ENCODE results near the gene CASP7. TPM values are rescaled to one million over a fixed set of nuclear protein-coding genes. Genes with fewer than 3 reads are reported as not detected.
"Not testable (repeated sequence)": the region's sequence is repeated elsewhere in the genome, so short reads cannot be mapped to it uniquely, and the experiment has no call there.

The CASP7 gene
- polyA plus RNA-seq, 1 donor, result 31.3 TPM

DNA sequence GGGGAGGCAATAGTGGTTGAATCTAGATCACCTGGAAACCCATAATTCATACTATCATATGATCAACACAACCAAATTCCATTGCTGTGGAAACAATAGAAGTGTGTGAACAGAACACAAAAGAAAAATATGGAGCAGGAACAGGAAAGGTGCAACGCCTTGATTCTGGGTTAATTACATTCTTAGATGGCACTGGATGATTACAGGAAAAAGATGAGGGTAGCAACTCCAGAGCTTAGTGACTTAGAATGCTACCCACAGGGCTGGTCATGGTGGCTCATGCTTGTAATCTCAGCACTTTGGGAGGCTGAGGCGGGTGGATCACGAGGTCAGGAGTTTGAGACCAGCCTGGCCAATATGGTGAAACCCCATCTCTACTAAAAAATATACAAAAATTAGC, 91.4 kb downstream of the CASP7 start:
- not testable (repeated sequence) for H3K4me1 ChIP-seq (ENCODE audit: control insufficient read depth, insufficient read depth, low read length); H3K9me3 ChIP-seq (ENCODE audit: control insufficient read depth, low read depth, low read length); H3K27me3 ChIP-seq (ENCODE audit: control insufficient read depth, insufficient read depth, low read length); H3K27ac ChIP-seq (ENCODE audit: low read length); H3K4me3 ChIP-seq (ENCODE audit: low read length); DNase-seq
- no CpG with 5 or more reads among the region's 3 CpGs for WGBS (ENCODE audit: insufficient coverage, low lambda C conversion rate)
- peaks cover 55% of the 10 kb centered on the region for H3K36me3 ChIP-seq (ENCODE audit: control insufficient read depth, insufficient read depth, low read length)

DNA sequence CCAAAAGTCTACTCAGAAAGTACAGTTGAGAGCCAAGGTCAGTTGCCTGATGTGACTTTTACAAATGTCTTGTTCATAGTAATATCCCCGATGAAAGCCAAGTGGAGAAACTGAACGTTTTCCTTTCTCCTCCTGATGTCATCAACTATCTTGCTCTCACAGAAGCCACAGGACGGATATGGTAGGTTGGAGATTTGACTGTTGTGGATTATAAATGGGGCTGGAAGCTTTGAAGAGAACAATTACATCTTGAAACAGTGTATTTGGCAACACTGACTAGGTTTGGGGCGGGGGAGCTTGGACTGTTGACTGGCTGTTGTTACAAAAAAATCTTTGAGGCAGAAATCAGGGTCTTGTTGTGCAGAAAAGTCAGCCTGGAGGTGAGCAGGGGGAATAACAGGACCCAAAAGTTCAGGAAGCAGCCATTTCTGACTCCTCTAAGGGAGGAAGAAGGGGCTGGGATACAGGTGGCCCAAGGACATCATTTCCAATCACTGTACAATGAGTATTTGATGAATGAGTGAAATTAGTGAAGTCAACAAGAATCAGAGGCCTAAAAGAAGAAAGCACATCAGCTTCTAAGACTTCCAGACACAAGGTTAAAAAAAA, 96.1 kb downstream of the CASP7 start:
- Histone ChIP-seq H3K27me3 (ENCODE audit: control insufficient read depth, insufficient read depth, low read length) (no peaks in the 10 kb centered on the region), H3K4me3 (ENCODE audit: low read length) (no peak overlapping the region), H3K27ac (ENCODE audit: low read length) (no peak overlapping the region), H3K36me3 (ENCODE audit: control insufficient read depth, insufficient read depth, low read length) (peaks cover 35% of the 10 kb centered on the region), H3K4me1 (ENCODE audit: control insufficient read depth, insufficient read depth, low read length) (no peaks in the 10 kb centered on the region), H3K9me3 (ENCODE audit: control insufficient read depth, low read depth, low read length) (no peaks in the 10 kb centered on the region)
- DNase-seq, result no peak
- WGBS (ENCODE audit: insufficient coverage, low lambda C conversion rate), result no CpG with 5 or more reads among the region's 4 CpGs

DNA sequence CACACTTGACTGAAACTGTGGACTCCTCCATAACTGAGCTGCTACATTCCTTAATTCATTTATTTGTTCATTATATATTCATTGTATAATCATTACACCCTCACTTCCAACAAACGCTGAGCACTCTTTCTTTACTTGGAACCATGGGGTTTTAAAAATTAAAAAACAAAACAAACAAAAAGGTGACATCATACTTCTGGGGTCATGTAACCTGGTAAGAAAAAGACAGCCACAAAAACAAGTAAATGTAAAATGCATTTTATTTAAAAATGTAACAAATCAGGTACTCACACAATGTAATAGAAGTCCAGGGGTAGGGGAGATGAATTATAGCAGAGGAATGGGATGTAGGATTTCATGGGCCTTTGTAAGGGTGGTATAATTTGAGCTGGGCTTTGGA, 96.8 kb downstream of the CASP7 start:
- Histone ChIP-seq H3K27me3 (ENCODE audit: control insufficient read depth, insufficient read depth, low read length) (no peaks in the 10 kb centered on the region), H3K4me1 (ENCODE audit: control insufficient read depth, insufficient read depth, low read length) (no peaks in the 10 kb centered on the region), H3K27ac (ENCODE audit: low read length) (no peak overlapping the region), H3K4me3 (ENCODE audit: low read length) (no peak overlapping the region), H3K9me3 (ENCODE audit: control insufficient read depth, low read depth, low read length) (no peaks in the 10 kb centered on the region), H3K36me3 (ENCODE audit: control insufficient read depth, insufficient read depth, low read length) (peaks cover 33% of the 10 kb centered on the region)
- DNase-seq, result no peak
- WGBS (ENCODE audit: insufficient coverage, low lambda C conversion rate), result 80% methylated on average over 1 of the region's 1 CpG

Other genes with a start within 250 kb of the CASP7 start
- gene HABP2, start 126.9 kb upstream of the CASP7 start, polyA plus RNA-seq, result 27.7 TPM
- gene NRAP, start 15.9 kb upstream of the CASP7 start, polyA plus RNA-seq, result 0.06 TPM
- gene PLEKHS1, start 71.8 kb downstream of the CASP7 start, polyA plus RNA-seq, result 62.4 TPM
- 8.3 TPM for gene DCLRE1A, start 174.2 kb downstream of the CASP7 start, polyA plus RNA-seq
- gene NHLRC2, start 174.7 kb downstream of the CASP7 start, polyA plus RNA-seq, result 19.1 TPM

Data from large intestine (tissue), 3 donors.